Prostate gland (tissue), 2 donors: ENCODE measurements around the gene ISL1. TPM values are rescaled to one million over a fixed set of nuclear protein-coding genes. Genes with fewer than 3 reads are reported as not detected.

Experiments
- DNase-seq: peaks from one replicate; pipeline ENCODE4 v3.0.0-alpha.2; 2019; ENCODE audit warnings: low spot score
- H3K27ac ChIP-seq, 2 donors: fragments of 200-600 bp; sonication (generic); 2 replicates each; pipeline ENCODE4 v1.5.1; 2017 to 2019
- H3K27me3 ChIP-seq: fragments of 200-600 bp; sonication (generic); replicated peaks from 2 replicates; pipeline ENCODE4 v1.5.1; 2019; ENCODE audit not compliant: insufficient read depth
- H3K36me3 ChIP-seq, 2 donors: fragments of 200-600 bp; sonication (generic); 1 replicate in 1 of 2; 2 replicates in 1 of 2; pipeline versions ENCODE4 v1.5.1 to v1.8.1; 2017 to 2019
- H3K4me1 ChIP-seq: fragments of 200-600 bp; sonication (generic); replicated peaks from 2 replicates; pipeline ENCODE4 v1.5.1; 2019
- H3K4me3 ChIP-seq, 2 donors: fragments of 200-600 bp; sonication (generic); 2 replicates each; pipeline ENCODE4 v1.5.1; 2017 to 2019
- H3K9me3 ChIP-seq: fragments of 200-600 bp; sonication (generic); 2 replicates; pipeline ENCODE4 v1.5.1; 2017
- POLR2A ChIP-seq: fragments of 450-650 bp; IDR thresholded peaks from one replicate; pipeline ENCODE4 v1.6.1; 2016; ENCODE audit warnings: antibody characterized with exemption, mild to moderate bottlenecking
- POLR2AphosphoS5 ChIP-seq: sonication (generic); formaldehyde crosslinking; IDR thresholded peaks from one replicate; pipeline ENCODE4 v1.6.1; 2017; ENCODE audit warnings: antibody characterized with exemption
- WGBS: methylation state at CpG from one replicate; pipeline ENCODE4 v1.1.5; 2018; 5-methylcytosine and 5-hydroxymethylcytosine counted together
- intact Hi-C: fragments of 100-400 bp; cut with DNase I; formaldehyde crosslinking; loops from one replicate; pipeline ENCODE4 v1.14.2; 2022
- total RNA-seq, 2 donors: library from RNA; depleted of rRNA; stranded (reverse); fragments of >200 nt; gene quantifications; one replicate each; pipeline ENCODE4 v1.1.0, GENCODE V29; 2016
- TF ChIP-seq, protein P1 (sequence below), 4 experiments: fragments of 200-600 bp in 2 of 4; fragments of 450-650 bp in 2 of 4; sonication (generic) in 2 of 4; IDR thresholded peaks; 1 replicate in 3 of 4; 2 replicates in 1 of 4; pipeline ENCODE4 v1.5.1; 2016 to 2019; ENCODE audit warnings: antibody characterized with exemption in 4 of 4, mild to moderate bottlenecking in 2 of 4, moderate library complexity in 2 of 4

ISL1 gene
- total RNA-seq, 2 donors from 2014 or later, result 5.5 to 15.2 TPM

DNA sequence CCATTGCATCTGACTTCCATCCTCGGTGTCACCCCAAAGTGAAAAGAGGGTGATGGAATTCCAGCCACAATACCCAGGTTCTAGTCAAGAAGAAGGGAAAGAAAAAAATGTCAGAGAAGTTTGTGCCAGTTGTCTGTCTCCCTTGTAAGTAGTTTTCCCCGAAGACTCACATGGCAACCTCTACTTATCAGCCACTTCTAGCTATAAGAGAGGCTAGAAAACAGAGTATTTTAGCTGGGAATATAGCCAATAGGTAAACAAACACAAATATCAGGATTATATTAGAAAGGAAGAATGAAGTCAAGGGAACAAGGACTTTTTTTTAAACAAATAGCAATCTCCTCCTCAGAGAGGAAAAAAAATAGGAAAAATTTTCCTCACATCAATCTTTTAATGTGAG, 12.2 kb upstream of the ISL1 start:
- H3K27ac ChIP-seq, result no peak overlapping the region
- intact Hi-C loops, result loop anchor here (10.0 kb wide), 1 partner anchor 1424 kb away; no protein-coding TSS in a partner anchor
- no peak for DNase-seq
- TF ChIP-seq, protein P1, sequence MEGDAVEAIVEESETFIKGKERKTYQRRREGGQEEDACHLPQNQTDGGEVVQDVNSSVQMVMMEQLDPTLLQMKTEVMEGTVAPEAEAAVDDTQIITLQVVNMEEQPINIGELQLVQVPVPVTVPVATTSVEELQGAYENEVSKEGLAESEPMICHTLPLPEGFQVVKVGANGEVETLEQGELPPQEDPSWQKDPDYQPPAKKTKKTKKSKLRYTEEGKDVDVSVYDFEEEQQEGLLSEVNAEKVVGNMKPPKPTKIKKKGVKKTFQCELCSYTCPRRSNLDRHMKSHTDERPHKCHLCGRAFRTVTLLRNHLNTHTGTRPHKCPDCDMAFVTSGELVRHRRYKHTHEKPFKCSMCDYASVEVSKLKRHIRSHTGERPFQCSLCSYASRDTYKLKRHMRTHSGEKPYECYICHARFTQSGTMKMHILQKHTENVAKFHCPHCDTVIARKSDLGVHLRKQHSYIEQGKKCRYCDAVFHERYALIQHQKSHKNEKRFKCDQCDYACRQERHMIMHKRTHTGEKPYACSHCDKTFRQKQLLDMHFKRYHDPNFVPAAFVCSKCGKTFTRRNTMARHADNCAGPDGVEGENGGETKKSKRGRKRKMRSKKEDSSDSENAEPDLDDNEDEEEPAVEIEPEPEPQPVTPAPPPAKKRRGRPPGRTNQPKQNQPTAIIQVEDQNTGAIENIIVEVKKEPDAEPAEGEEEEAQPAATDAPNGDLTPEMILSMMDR (IDR thresholded peaks at IDR 0.05), result no peak
- TF ChIP-seq POLR2AphosphoS5, result no peak
- TF ChIP-seq POLR2A, result no peak
- no peaks in the 10 kb centered on the region for H3K9me3 ChIP-seq
- 51% methylated on average over 2 of the region's 2 CpGs for WGBS
- H3K27me3 ChIP-seq, result no peaks in the 10 kb centered on the region
- H3K36me3 ChIP-seq, result no peaks in the 10 kb centered on the region
- no peaks in the 10 kb centered on the region for H3K4me1 ChIP-seq
- H3K4me3 ChIP-seq, result no peak overlapping the region

DNA sequence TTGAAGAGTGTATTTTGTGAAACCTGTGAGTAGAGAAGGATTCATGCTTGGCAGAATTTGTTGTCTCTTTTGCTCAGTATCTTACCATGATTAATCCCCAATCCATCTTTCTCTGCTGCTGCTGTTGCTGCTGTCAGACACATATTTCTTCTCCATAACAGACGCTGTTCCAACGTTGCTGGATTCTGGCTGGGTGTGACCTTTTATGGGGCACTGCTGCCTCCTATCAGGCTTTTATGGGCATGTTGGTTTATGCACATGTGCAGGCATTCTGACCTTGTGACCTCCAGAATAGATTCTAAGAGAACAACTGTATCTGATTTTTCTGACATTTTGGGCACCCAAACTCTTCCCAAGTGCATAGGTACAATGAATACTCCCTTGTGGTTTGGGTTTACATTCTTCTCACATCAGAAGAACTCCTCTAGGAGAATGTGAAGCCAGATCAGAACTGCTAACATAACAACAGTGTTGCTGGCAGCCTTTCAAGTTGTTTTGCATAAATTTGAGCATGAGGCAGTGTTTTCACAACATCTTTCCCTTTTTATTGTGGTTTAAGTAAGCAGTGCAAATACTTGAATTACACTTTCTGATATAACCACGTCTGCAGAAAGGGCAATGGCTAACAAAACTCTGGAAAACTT, 9.2 kb upstream of the ISL1 start:
- TF ChIP-seq, protein P1 (IDR thresholded peaks at IDR 0.05), result no peak
- intact Hi-C loops, result loop anchor here (10.0 kb wide), 1 partner anchor 1421 kb away; no protein-coding TSS in a partner anchor
- Histone ChIP-seq H3K27ac (peak overlapping the region; percentile 14 to 29), H3K27me3 (no peaks in the 10 kb centered on the region), H3K9me3 (no peaks in the 10 kb centered on the region), H3K4me1 (no peaks in the 10 kb centered on the region), H3K36me3 (no peaks in the 10 kb centered on the region), H3K4me3 (no peak overlapping the region)
- WGBS, result 21% methylated on average over 3 of the region's 3 CpGs
- no peak for DNase-seq

- Histone ChIP-seq H3K9me3 (no peaks in the 10 kb centered on the region), H3K27ac (peak overlapping the region; percentile 14 to 29), H3K4me1 (no peaks in the 10 kb centered on the region), H3K36me3 (no peaks in the 10 kb centered on the region), H3K4me3 (no peak overlapping the region), H3K27me3 (no peaks in the 10 kb centered on the region)
- 91% methylated on average over 7 of the region's 7 CpGs for WGBS
- DNase-seq, result no peak
- intact Hi-C loops, result loop anchor here (10.0 kb wide), 1 partner anchor 1420 kb away; no protein-coding TSS in a partner anchor
- TF ChIP-seq POLR2A (no peak), POLR2AphosphoS5 (no peak)
- TF ChIP-seq, protein P1 (IDR thresholded peaks at IDR 0.05), result no peak
These were observed 8.2 kb upstream of the ISL1 start for GRCh38 chr5:51375084-51375483.

DNA sequence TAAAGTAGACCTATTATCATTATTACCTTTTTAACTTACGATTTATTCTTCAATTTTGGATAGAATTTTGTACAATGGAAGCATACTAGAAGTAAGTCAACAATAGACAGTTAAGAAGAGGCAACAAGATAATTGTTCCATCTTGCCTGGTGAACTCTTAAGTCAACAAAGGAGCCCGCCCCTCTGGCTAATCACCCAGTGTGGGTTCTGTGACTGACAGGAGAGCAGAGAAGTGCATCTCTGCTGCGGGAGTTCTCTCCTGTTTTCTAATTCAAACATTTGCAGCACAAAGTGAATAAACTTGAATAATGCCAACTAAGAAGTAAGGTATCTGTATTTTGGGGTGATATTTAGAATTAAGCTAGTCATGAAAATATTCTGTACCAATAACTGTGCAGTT, 6.7 kb upstream of the ISL1 start:
- WGBS, result 27% methylated on average over 3 of the region's 3 CpGs
- peak overlapping the region; percentile 16 to 26 for H3K4me3 ChIP-seq

More for the DNA sequence above, 6.7 kb upstream of the ISL1 start:
- Histone ChIP-seq H3K9me3 (no peaks in the 10 kb centered on the region), H3K36me3 (no peaks in the 10 kb centered on the region), H3K27me3 (no peaks in the 10 kb centered on the region), H3K4me1 (no peaks in the 10 kb centered on the region), H3K27ac (peak overlapping the region; percentile 83 to 90)
- TF ChIP-seq, protein P1 (IDR thresholded peaks at IDR 0.05), result no peak
- TF ChIP-seq POLR2AphosphoS5 (no peak), POLR2A (no peak)
- DNase-seq, result no peak
- intact Hi-C loops, result loop anchor here (10.0 kb wide), 1 partner anchor 1418 kb away; no protein-coding TSS in a partner anchor
